ENCODE measurements around the gene DOCK9. TPM values are rescaled to one million over a fixed set of nuclear protein-coding genes. Genes with fewer than 3 reads are reported as not detected.

DOCK9 gene
- polyA plus RNA-seq, 3 donors from 2014 or later = 2.1 to 6.3 (median 4.1) TPM

GRCh38 chr13:98807774-98808173, 170.1 kb downstream of the DOCK9 start:
- no peak for DNase-seq
- Mint-ChIP-seq H3K36me3 (peaks cover 32 to 54% (median 36%) of the 10 kb centered on the region in 3 donors), H3K4me1 (no peaks in the 10 kb centered on the region), H3K27me3 (ENCODE audit: low read depth in 3 of 3) (peaks cover 0 to 3% (median 0%) of the 10 kb centered on the region in 3 donors), H3K27ac (no peak overlapping the region), H3K9me3 (no peaks in the 10 kb centered on the region), H3K4me3 (no peak overlapping the region)

- Mint-ChIP-seq H3K36me3 (peaks cover 30 to 56% (median 33%) of the 10 kb centered on the region in 3 donors), H3K27ac (no peak overlapping the region), H3K4me3 (no peak overlapping the region), H3K27me3 (ENCODE audit: low read depth in 3 of 3) (peaks cover 0 to 3% (median 0%) of the 10 kb centered on the region in 3 donors), H3K9me3 (no peaks in the 10 kb centered on the region), H3K4me1 (no peaks in the 10 kb centered on the region)
- no peak for DNase-seq
Observed at GRCh38 chr13:98804336-98804855, 173.5 kb downstream of the DOCK9 start.

DNA sequence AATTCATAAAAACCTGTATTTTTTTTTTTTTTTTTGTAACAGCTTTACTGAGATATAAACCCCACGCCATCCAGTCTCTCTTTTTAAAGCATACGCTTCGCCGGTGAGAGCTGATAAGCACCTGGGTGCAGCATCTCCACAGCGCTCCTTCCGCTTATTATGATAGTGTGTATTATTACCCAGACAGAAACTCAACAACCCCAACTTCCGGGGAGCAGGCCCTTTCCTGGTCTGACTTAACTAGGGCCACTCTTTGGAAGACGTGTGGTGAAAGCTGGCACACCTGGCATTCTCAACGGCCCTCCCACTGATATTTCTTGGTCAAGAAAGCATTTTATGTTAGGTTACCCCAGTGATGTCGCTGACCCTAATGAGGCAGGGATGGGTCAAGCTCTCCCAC, 173.9 kb downstream of the DOCK9 start:
- Mint-ChIP-seq H3K27me3 (ENCODE audit: low read depth in 3 of 3) (peaks cover 0 to 3% (median 0%) of the 10 kb centered on the region in 3 donors), H3K9me3 (no peaks in the 10 kb centered on the region), H3K4me3 (no peak overlapping the region), H3K4me1 (no peaks in the 10 kb centered on the region), H3K27ac (no peak overlapping the region), H3K36me3 (peaks cover 27 to 56% (median 34%) of the 10 kb centered on the region in 3 donors)
- DNase-seq = no peak

DNA sequence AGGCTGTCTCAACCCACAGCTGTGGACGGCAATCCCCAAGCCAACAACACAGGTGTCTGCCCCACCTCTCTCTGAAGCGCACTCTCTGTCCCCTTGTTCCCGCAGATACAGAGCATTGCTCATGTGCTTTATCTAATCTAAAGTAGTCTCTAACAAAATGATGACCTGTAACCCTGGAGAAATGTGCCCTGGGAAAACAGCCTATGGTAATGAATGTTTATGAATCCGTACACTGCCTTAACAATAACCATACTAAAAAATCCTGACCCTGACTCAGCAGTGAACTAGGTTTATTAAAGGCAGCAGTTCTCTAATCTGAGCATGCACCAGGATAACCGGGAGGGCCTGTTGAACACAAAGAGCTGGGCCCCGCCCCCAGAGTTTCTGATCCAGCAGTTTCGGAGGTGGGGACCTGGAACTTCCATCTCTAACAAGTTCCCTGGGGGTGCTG, 174.7 kb downstream of the DOCK9 start:
- no peak for DNase-seq
- peaks cover 0 to 3% (median 0%) of the 10 kb centered on the region in 3 donors for H3K27me3 Mint-ChIP-seq (ENCODE audit: low read depth in 3 of 3)
- no peak overlapping the region for H3K27ac Mint-ChIP-seq
- no peaks in the 10 kb centered on the region for H3K4me1 Mint-ChIP-seq
- H3K36me3 Mint-ChIP-seq = peaks cover 31 to 60% (median 38%) of the 10 kb centered on the region in 3 donors
- no peaks in the 10 kb centered on the region for H3K9me3 Mint-ChIP-seq
- H3K4me3 Mint-ChIP-seq = no peak overlapping the region

- no peak for DNase-seq
- peaks cover 26 to 60% (median 41%) of the 10 kb centered on the region in 3 donors for H3K36me3 Mint-ChIP-seq
- H3K27ac Mint-ChIP-seq = no peak overlapping the region
- H3K9me3 Mint-ChIP-seq = no peaks in the 10 kb centered on the region
- no peaks in the 10 kb centered on the region for H3K4me1 Mint-ChIP-seq
- no peak overlapping the region for H3K4me3 Mint-ChIP-seq
- peaks cover 0 to 3% (median 0%) of the 10 kb centered on the region in 3 donors for H3K27me3 Mint-ChIP-seq (ENCODE audit: low read depth in 3 of 3)
Observed at GRCh38 chr13:98802559-98802958, 175.3 kb downstream of the DOCK9 start.

- Mint-ChIP-seq H3K27ac (no peak overlapping the region), H3K36me3 (peaks cover 25 to 67% (median 42%) of the 10 kb centered on the region in 3 donors), H3K27me3 (ENCODE audit: low read depth in 3 of 3) (peaks cover 0 to 2% (median 0%) of the 10 kb centered on the region in 3 donors), H3K4me1 (no peaks in the 10 kb centered on the region), H3K4me3 (no peak overlapping the region), H3K9me3 (no peaks in the 10 kb centered on the region)
- no peak for DNase-seq
Observed at GRCh38 chr13:98801626-98802418, 176.0 kb downstream of the DOCK9 start.

GRCh38 chr13:98800078-98800477, 177.8 kb downstream of the DOCK9 start:
- no peaks in the 10 kb centered on the region for H3K9me3 Mint-ChIP-seq
- H3K4me1 Mint-ChIP-seq = no peaks in the 10 kb centered on the region
- DNase-seq = no peak
- no peak overlapping the region for H3K27ac Mint-ChIP-seq
- peaks cover 31 to 71% (median 48%) of the 10 kb centered on the region in 3 donors for H3K36me3 Mint-ChIP-seq
- peaks cover 0 to 3% (median 2%) of the 10 kb centered on the region in 3 donors for H3K27me3 Mint-ChIP-seq (ENCODE audit: low read depth in 3 of 3)
- no peak overlapping the region for H3K4me3 Mint-ChIP-seq

DNA sequence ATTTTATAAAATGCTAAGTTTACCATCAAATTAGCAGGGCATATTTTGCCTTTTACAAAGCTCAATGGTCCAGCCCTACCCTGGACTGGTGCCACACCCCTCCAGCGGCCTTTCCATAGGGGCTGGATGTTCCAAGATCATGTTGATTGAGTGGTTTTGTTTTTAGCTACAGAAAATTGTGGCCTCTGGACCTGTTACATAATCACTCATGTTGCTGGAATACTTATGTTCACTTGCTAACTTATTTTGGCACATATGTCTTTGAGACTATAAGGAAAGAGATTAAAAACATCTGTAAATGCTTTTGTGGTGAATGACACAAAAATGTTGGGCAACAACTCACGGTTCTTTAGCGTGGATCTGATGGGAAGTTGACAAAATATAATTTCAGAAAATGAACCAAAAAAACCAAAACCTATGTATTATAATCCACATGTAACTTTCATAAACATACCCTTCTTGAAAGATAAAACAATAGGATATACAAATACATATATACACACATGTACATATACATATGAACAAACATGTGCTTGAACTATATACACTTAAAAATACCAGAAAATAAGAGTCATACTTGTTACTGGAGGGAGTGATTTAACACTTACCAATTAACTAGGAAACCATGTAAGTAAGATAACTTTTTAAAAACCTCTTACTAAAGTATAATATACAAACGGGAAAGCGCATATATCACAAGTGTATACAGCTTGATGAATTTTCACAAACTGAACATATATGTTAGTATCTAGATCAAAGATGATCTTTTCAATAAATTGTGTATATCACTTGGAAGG, 178.8 kb downstream of the DOCK9 start:
- Mint-ChIP-seq H3K36me3 (peaks cover 38 to 73% (median 50%) of the 10 kb centered on the region in 3 donors), H3K27me3 (ENCODE audit: low read depth in 3 of 3) (peaks cover 0 to 3% (median 2%) of the 10 kb centered on the region in 3 donors), H3K4me3 (no peak overlapping the region), H3K4me1 (no peaks in the 10 kb centered on the region), H3K27ac (no peak overlapping the region), H3K9me3 (no peaks in the 10 kb centered on the region)
- no peak for DNase-seq

GRCh38 chr13:98797456-98797855, 180.4 kb downstream of the DOCK9 start:
- Mint-ChIP-seq H3K9me3 (no peaks in the 10 kb centered on the region), H3K27me3 (ENCODE audit: low read depth in 3 of 3) (peaks cover 0 to 3% (median 0%) of the 10 kb centered on the region in 3 donors), H3K27ac (no peak overlapping the region), H3K4me1 (no peaks in the 10 kb centered on the region), H3K4me3 (no peak overlapping the region), H3K36me3 (peaks cover 33 to 76% (median 46%) of the 10 kb centered on the region in 3 donors)
- DNase-seq = no peak

DNA sequence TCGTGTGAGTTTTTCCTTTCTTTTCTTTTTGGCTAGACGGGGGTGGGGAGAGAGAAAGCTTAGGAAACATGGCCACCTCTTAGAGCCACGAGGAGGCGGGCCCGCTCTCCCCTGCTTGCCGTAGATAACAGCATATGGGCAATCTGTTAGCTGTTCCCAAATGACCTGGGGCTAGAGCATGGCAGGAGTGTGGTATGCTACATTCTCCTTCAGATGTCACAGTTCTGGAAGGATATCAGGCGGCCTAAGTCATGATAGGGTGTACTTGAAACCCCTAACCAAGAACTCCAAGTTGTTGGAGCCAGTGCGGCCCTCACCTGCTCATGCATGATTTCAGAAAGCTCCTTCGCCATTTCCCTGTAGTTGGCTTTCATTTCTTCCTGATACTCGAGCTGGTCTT, 181.1 kb downstream of the DOCK9 start:
- Mint-ChIP-seq H3K27ac (no peak overlapping the region), H3K9me3 (no peaks in the 10 kb centered on the region), H3K4me3 (no peak overlapping the region), H3K36me3 (peaks cover 32 to 76% (median 46%) of the 10 kb centered on the region in 3 donors), H3K27me3 (ENCODE audit: low read depth in 3 of 3) (peaks cover 0 to 3% (median 0%) of the 10 kb centered on the region in 3 donors), H3K4me1 (no peaks in the 10 kb centered on the region)
- no peak for DNase-seq

- no peak overlapping the region for H3K27ac Mint-ChIP-seq
- no peaks in the 10 kb centered on the region for H3K4me1 Mint-ChIP-seq
- peaks cover 35 to 80% (median 46%) of the 10 kb centered on the region in 3 donors for H3K36me3 Mint-ChIP-seq
- no peaks in the 10 kb centered on the region for H3K9me3 Mint-ChIP-seq
- no peak overlapping the region for H3K4me3 Mint-ChIP-seq
- H3K27me3 Mint-ChIP-seq (ENCODE audit: low read depth in 3 of 3) = peaks cover 0 to 3% (median 0%) of the 10 kb centered on the region in 3 donors
- no peak for DNase-seq
Observed at GRCh38 chr13:98796191-98796590, 181.7 kb downstream of the DOCK9 start.

- no peak for DNase-seq
- no peaks in the 10 kb centered on the region for H3K9me3 Mint-ChIP-seq
- H3K4me3 Mint-ChIP-seq = no peak overlapping the region
- peaks cover 35 to 80% (median 46%) of the 10 kb centered on the region in 3 donors for H3K36me3 Mint-ChIP-seq
- H3K27ac Mint-ChIP-seq = no peak overlapping the region
- H3K4me1 Mint-ChIP-seq = no peaks in the 10 kb centered on the region
- peaks cover 0 to 3% (median 0%) of the 10 kb centered on the region in 3 donors for H3K27me3 Mint-ChIP-seq (ENCODE audit: low read depth in 3 of 3)
Observed at GRCh38 chr13:98795220-98795619, 182.6 kb downstream of the DOCK9 start.

GRCh38 chr13:98794498-98794897, 183.4 kb downstream of the DOCK9 start:
- Mint-ChIP-seq H3K36me3 (peaks cover 35 to 73% (median 44%) of the 10 kb centered on the region in 3 donors), H3K27me3 (ENCODE audit: low read depth in 3 of 3) (peaks cover 0 to 3% (median 2%) of the 10 kb centered on the region in 3 donors), H3K4me3 (no peak overlapping the region), H3K27ac (no peak overlapping the region), H3K9me3 (no peaks in the 10 kb centered on the region), H3K4me1 (no peaks in the 10 kb centered on the region)
- DNase-seq = no peak

Data from immature natural killer cell (primary cell).